Keratinocyte (primary cell): ENCODE results near the gene SLC7A4. TPM values are rescaled to one million over a fixed set of nuclear protein-coding genes. Genes with fewer than 3 reads are reported as not detected.

Source experiments
- DNase-seq: peaks from one replicate; pipeline ENCODE4 v3.0.0-alpha.2; 2011; ENCODE audit warnings: low read depth, missing footprints, low spot score
- FAIRE-seq: peaks from 2 replicates; lab custom pipeline; 2011; peaks lifted over from hg19 to GRCh38; lab: Jason Lieb, UNC
- H2AFZ ChIP-seq: 2 replicates; pipeline ENCODE4 v1.6.0; 2012; ENCODE audit warnings: low read length, control low read depth, inconsistent platforms; ENCODE audit not compliant: control insufficient read depth
- H3K27ac ChIP-seq: 2 replicates; pipeline ENCODE4 v1.5.1; 2011; ENCODE audit warnings: low read length; ENCODE audit not compliant: control insufficient read depth, insufficient read depth
- H3K27me3 ChIP-seq: 3 replicates; pipeline ENCODE4 v1.6.0; 2011; ENCODE audit warnings: low read length; ENCODE audit not compliant: control insufficient read depth, insufficient read depth; ENCODE audit errors: extremely low read depth
- H3K36me3 ChIP-seq, 2 experiments: 2 replicates in 1 of 2; 3 replicates in 1 of 2; pipeline ENCODE4 v1.5.1; 2011; ENCODE audit warnings: low read length in 2 of 2, mild to moderate bottlenecking in 1 of 2; ENCODE audit not compliant: control insufficient read depth in 2 of 2, insufficient read depth in 2 of 2; ENCODE audit errors: extremely low read depth in 1 of 2
- H3K4me1 ChIP-seq: 3 replicates; pipeline ENCODE4 v1.5.1; 2011; ENCODE audit warnings: low read length; ENCODE audit not compliant: control insufficient read depth, insufficient read depth; ENCODE audit errors: extremely low read depth
- H3K4me2 ChIP-seq: 3 replicates; pipeline ENCODE4 v1.6.0; 2011; ENCODE audit warnings: low read depth, low read length; ENCODE audit not compliant: control insufficient read depth, insufficient read depth; ENCODE audit errors: extremely low read depth
- H3K4me3 ChIP-seq, 3 experiments: fragments of 200-600 bp in 1 of 3; sonication (generic) in 1 of 3; 2 replicates in 2 of 3; 3 replicates in 1 of 3; pipeline ENCODE4 v1.5.1; 2011 to 2016; ENCODE audit warnings: low read length in 3 of 3, mild to moderate bottlenecking in 3 of 3, control low read depth in 2 of 3, inconsistent platforms in 1 of 3, low read depth in 1 of 3, mixed read lengths in 1 of 3, mixed run types in 1 of 3, moderate library complexity in 1 of 3; ENCODE audit not compliant: control insufficient read depth in 2 of 3, insufficient read depth in 2 of 3; ENCODE audit errors: extremely low read depth in 1 of 3
- H3K79me2 ChIP-seq: 2 replicates; pipeline ENCODE4 v1.6.0; 2012; ENCODE audit warnings: low read length; ENCODE audit not compliant: control insufficient read depth, insufficient read depth
- H3K9ac ChIP-seq: 3 replicates; pipeline ENCODE4 v1.6.0; 2011; ENCODE audit warnings: low read length; ENCODE audit not compliant: control insufficient read depth, insufficient read depth; ENCODE audit errors: extremely low read depth
- H3K9me1 ChIP-seq: 3 replicates; pipeline ENCODE4 v1.6.0; 2011; ENCODE audit warnings: low read length; ENCODE audit not compliant: control insufficient read depth, insufficient read depth; ENCODE audit errors: extremely low read depth
- H3K9me3 ChIP-seq: 2 replicates; pipeline ENCODE4 v1.5.1; 2012; ENCODE audit warnings: low read depth, low read length; ENCODE audit not compliant: control insufficient read depth
- H4K20me1 ChIP-seq: 3 replicates; pipeline ENCODE4 v1.6.0; 2011; ENCODE audit warnings: low read length; ENCODE audit not compliant: control insufficient read depth, insufficient read depth; ENCODE audit errors: extremely low read depth
- CTCF ChIP-seq, 3 experiments: IDR thresholded peaks in 1 of 3; conservative IDR thresholded peaks in 1 of 3; optimal IDR thresholded peaks in 1 of 3; 2 replicates in 2 of 3; 3 replicates in 1 of 3; pipeline versions ENCODE3 to v1.5.1; 2011; ENCODE audit warnings: low read length in 3 of 3, mild to moderate bottlenecking in 3 of 3, moderate library complexity in 2 of 3, control low read depth in 1 of 3, inconsistent platforms in 1 of 3; ENCODE audit not compliant: insufficient read depth in 2 of 3; ENCODE audit errors: extremely low read depth in 1 of 3
- EZH2 ChIP-seq: IDR thresholded peaks from one replicate; pipeline ENCODE4 v1.6.1; 2012; ENCODE audit warnings: inconsistent platforms, mild to moderate bottlenecking, low read length, moderate library complexity
- dilution Hi-C: fragments of 300-500 bp; cut with MboI; formaldehyde crosslinking; loops from one replicate; pipeline ENCODE4 v1.7.0; 2020; ENCODE audit warnings: low sequenced_read_pairs; ENCODE audit not compliant: extremely low pct_ligation_motif_present
- polyA plus RNA-seq, 5 experiments: library from polyadenylated mRNA; depleted of rRNA in 3 of 5; stranded (reverse) in 3 of 5; stranded (forward) in 1 of 5; unstranded in 1 of 5; fragments of >200 nt; gene quantifications; 1 replicate in 1 of 5; 2 replicates in 3 of 5; 3 replicates in 1 of 5; pipeline versions ENCODE4 v1.2.1 to v1.2.3, GENCODE V29; 2011 to 2012; ENCODE audit warnings: missing spikeins in 2 of 5, low read depth in 1 of 5, low replicate concordance in 1 of 5

Gene SLC7A4
- polyA plus RNA-seq, 1 donor (not counting 4 experiments of a cell fraction or from before 2014, with no cell fraction given), result 0.10 TPM

- Histone ChIP-seq H4K20me1 (no peaks in the 10 kb centered on the region), H3K79me2 (peaks cover 23% of the 10 kb centered on the region), H3K27ac (no peak overlapping the region), H3K9ac (no peak overlapping the region), H3K36me3 (peaks cover 7 to 10% of the 10 kb centered on the region in 2 experiments), H3K9me3 (peaks cover 7% of the 10 kb centered on the region), H3K4me2 (peak overlapping the region; percentile 97), H3K9me1 (no peaks in the 10 kb centered on the region), H3K4me1 (peaks cover 29% of the 10 kb centered on the region), H3K27me3 (no peaks in the 10 kb centered on the region), H3K4me3 (no peak overlapping the region), H2AFZ (no peak overlapping the region)
- no peak for DNase-seq
- dilution Hi-C loops, result no loop called here
- TF ChIP-seq CTCF (optimal IDR thresholded peaks at IDR 0.05 in 1 of 3, IDR thresholded peaks at IDR 0.05 in 1 of 3, conservative IDR thresholded peaks at IDR 0.05 in 1 of 3; ENCODE audit: extremely low read depth in 1 of 3, insufficient read depth in 2 of 3, low read length in 3 of 3) (no peak), EZH2 (no peak)
- no peak for FAIRE-seq
Observed at GRCh38 chr22:20980523-20980922, 51.8 kb downstream of the SLC7A4 start.

DNA sequence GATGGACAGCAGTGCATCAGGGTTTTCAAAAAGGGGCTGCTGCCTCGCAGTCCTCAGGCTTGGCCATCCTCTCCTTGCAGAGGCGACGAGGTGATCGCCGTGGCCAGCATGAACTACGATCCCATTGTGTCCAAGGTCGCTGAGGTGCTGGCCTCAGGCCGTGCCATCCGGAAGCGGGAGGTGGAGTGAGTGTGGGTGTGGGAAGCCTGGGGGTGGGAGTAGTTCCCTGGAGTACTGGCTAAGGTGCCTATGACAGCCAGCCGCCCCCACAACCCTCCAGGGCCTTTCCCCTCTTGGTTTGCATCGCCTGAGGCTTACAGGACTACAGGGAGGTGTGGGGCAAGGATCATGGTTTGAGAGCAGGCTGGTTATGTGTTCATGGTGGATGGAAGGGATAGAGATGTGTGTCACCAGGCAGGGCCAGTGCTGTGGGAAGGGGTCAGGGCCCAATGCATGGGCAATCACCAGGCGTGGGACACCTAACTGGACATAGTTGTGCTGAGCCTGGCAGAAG, 52.4 kb downstream of the SLC7A4 start:
- Histone ChIP-seq H2AFZ (peak overlapping the region; percentile 66), H3K27me3 (no peaks in the 10 kb centered on the region), H3K36me3 (peaks cover 4 to 6% of the 10 kb centered on the region in 2 experiments), H3K4me1 (peaks cover 29% of the 10 kb centered on the region), H3K4me3 (peak overlapping the region in 1 of 3 experiments; percentile 66), H3K9me1 (no peaks in the 10 kb centered on the region), H3K4me2 (peak overlapping the region; percentile 85), H4K20me1 (no peaks in the 10 kb centered on the region), H3K27ac (no peak overlapping the region), H3K79me2 (peaks cover 21% of the 10 kb centered on the region), H3K9me3 (peaks cover 7% of the 10 kb centered on the region), H3K9ac (peak overlapping the region; percentile 59)
- FAIRE-seq (no peak), DNase-seq (no peak)
- dilution Hi-C loops, result no loop called here
- TF ChIP-seq EZH2, result no peak
- TF ChIP-seq CTCF (optimal IDR thresholded peaks at IDR 0.05 in 1 of 3, IDR thresholded peaks at IDR 0.05 in 1 of 3, conservative IDR thresholded peaks at IDR 0.05 in 1 of 3; ENCODE audit: extremely low read depth in 1 of 3, insufficient read depth in 2 of 3, low read length in 3 of 3), result no peak
